ENCODE data around the gene UMPS.

The UMPS gene

GRCh38 chr3:124769462-124769861 lies 39.2 kb downstream of the UMPS start:
- 0 out of 2 replicates have a peak overlapping the region, but pooled peaks have one; percentile 9 for H3K27ac ChIP-seq (ENCODE audit: low read length)
- no peak overlapping the region for H3K9ac ChIP-seq (ENCODE audit: low read length)
- peaks cover 61% of the 10 kb centered on the region for H3K4me1 ChIP-seq (ENCODE audit: low read length)
- H3K36me3 ChIP-seq (replicated peaks; ENCODE audit: insufficient read depth, low read length) = no peaks in the 10 kb centered on the region
- H3K79me2 ChIP-seq (ENCODE audit: low read length) = no peaks in the 10 kb centered on the region
- DNase-seq = no peak
- TF ChIP-seq CTCF (IDR thresholded peaks at IDR 0.05; ENCODE audit: low read length) (no peak), EZH2 (optimal IDR thresholded peaks at IDR 0.05; ENCODE audit: low read depth, low read length) (no peak), EZH2phosphoT487 (IDR thresholded peaks at IDR 0.05; ENCODE audit: low read length) (no peak)
- H3K4me3 ChIP-seq (ENCODE audit: low read length) = no peak overlapping the region
- peaks cover 35% of the 10 kb centered on the region for H3F3A ChIP-seq (ENCODE audit: insufficient read depth, low read length)
- H3K9me2 ChIP-seq (replicated peaks; ENCODE audit: insufficient read depth, low read length) = no peaks in the 10 kb centered on the region
- H4K20me1 ChIP-seq (ENCODE audit: insufficient read depth, low read length) = no peaks in the 10 kb centered on the region
- no peaks in the 10 kb centered on the region for H3K9me3 ChIP-seq (replicated peaks; ENCODE audit: insufficient read depth, low read length)
- H3K4me2 ChIP-seq (ENCODE audit: low read depth, low read length) = no peak overlapping the region
- H3K27me3 ChIP-seq (replicated peaks; ENCODE audit: insufficient read depth, low read length) = no peaks in the 10 kb centered on the region
- no peak overlapping the region for H2AFZ ChIP-seq (ENCODE audit: low read length)

DNA sequence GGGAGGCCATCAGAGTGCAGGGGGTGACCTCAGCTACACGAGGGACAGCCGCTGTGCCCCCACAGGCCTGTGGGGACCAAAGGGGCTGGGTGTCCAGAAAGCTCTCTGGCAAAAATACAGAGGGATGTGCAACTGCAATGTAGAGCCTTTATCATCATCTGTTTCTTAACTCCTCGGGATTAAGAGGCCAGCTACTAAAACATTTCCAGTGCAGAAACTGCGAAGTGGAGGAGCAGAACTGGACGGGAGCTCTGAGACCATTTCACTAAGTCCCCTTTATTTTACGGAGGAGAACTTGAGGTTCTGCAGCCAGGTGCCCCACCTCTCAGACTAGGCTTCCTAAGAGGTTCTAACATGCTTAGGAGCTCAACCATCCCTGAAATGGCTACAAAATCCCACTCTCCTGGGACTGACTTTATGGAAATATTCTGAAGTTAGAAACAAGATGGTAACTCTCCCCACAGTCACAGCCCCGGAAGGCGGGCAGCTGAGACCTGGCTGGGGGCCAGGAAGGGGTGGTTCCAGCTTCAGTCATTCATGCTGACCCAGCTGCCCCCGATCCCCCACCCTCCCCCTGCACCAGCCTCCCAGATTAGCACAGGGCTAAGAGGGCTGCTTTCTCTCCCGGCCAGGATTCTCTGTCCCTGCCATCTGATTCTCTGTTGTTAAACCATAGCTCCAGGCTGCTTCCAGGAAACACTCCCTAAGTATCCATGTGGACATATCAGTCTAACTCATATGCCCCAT lies 40.3 kb downstream of the UMPS start:
- H3K4me1 ChIP-seq (ENCODE audit: low read length) = peaks cover 61% of the 10 kb centered on the region
- no peaks in the 10 kb centered on the region for H3K79me2 ChIP-seq (ENCODE audit: low read length)
- peak overlapping the region; percentile 44 for H3K4me2 ChIP-seq (ENCODE audit: low read depth, low read length)
- no peaks in the 10 kb centered on the region for H3K36me3 ChIP-seq (replicated peaks; ENCODE audit: insufficient read depth, low read length)
- DNase-seq = peak; percentile 70
- H3K9me3 ChIP-seq (replicated peaks; ENCODE audit: insufficient read depth, low read length) = no peaks in the 10 kb centered on the region
- TF ChIP-seq CTCF (IDR thresholded peaks at IDR 0.05; ENCODE audit: low read length) (no peak), EZH2phosphoT487 (IDR thresholded peaks at IDR 0.05; ENCODE audit: low read length) (no peak), EZH2 (optimal IDR thresholded peaks at IDR 0.05; ENCODE audit: low read depth, low read length) (no peak)
- H3K27ac ChIP-seq (ENCODE audit: low read length) = peak overlapping the region; percentile 85
- no peaks in the 10 kb centered on the region for H3K27me3 ChIP-seq (replicated peaks; ENCODE audit: insufficient read depth, low read length)
- no peak overlapping the region for H2AFZ ChIP-seq (ENCODE audit: low read length)
- no peaks in the 10 kb centered on the region for H3K9me2 ChIP-seq (replicated peaks; ENCODE audit: insufficient read depth, low read length)
- no peak overlapping the region for H3K4me3 ChIP-seq (ENCODE audit: low read length)
- no peaks in the 10 kb centered on the region for H4K20me1 ChIP-seq (ENCODE audit: insufficient read depth, low read length)
- peak overlapping the region; percentile 48 for H3K9ac ChIP-seq (ENCODE audit: low read length)
- H3F3A ChIP-seq (ENCODE audit: insufficient read depth, low read length) = peaks cover 35% of the 10 kb centered on the region

DNA sequence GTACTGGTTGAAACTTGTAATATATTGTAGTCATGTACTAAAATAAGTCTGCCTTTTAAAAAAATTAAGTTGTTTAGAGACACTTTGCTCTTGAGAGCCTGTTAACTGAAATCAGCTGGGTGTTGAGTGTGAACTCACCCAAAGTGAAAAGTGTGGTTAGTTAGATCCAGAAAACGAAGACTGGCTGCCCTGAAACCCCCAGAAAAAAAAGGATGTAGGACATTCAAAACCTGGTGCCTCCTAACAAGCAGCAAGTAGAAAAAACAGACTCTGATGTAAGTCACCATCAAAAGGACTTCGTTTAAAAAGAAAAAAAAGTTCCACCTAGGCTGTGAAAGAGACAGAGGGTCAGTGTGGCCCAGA lies 40.8 kb downstream of the UMPS start:
- no peaks in the 10 kb centered on the region for H3K27me3 ChIP-seq (replicated peaks; ENCODE audit: insufficient read depth, low read length)
- H3K9me2 ChIP-seq (replicated peaks; ENCODE audit: insufficient read depth, low read length) = no peaks in the 10 kb centered on the region
- peak overlapping the region; percentile 44 for H3K4me2 ChIP-seq (ENCODE audit: low read depth, low read length)
- peak overlapping the region; percentile 85 for H3K27ac ChIP-seq (ENCODE audit: low read length)
- no peaks in the 10 kb centered on the region for H3K9me3 ChIP-seq (replicated peaks; ENCODE audit: insufficient read depth, low read length)
- no peaks in the 10 kb centered on the region for H3K36me3 ChIP-seq (replicated peaks; ENCODE audit: insufficient read depth, low read length)
- H3K9ac ChIP-seq (ENCODE audit: low read length) = peak overlapping the region; percentile 48
- no peaks in the 10 kb centered on the region for H4K20me1 ChIP-seq (ENCODE audit: insufficient read depth, low read length)
- no peak overlapping the region for H2AFZ ChIP-seq (ENCODE audit: low read length)
- no peak overlapping the region for H3K4me3 ChIP-seq (ENCODE audit: low read length)
- no peaks in the 10 kb centered on the region for H3K79me2 ChIP-seq (ENCODE audit: low read length)
- peaks cover 61% of the 10 kb centered on the region for H3K4me1 ChIP-seq (ENCODE audit: low read length)
- DNase-seq = peak; percentile 54
- peaks cover 35% of the 10 kb centered on the region for H3F3A ChIP-seq (ENCODE audit: insufficient read depth, low read length)
- no peak for TF ChIP-seq CTCF (IDR thresholded peaks at IDR 0.05; ENCODE audit: low read length)
- no peak for TF ChIP-seq EZH2 (optimal IDR thresholded peaks at IDR 0.05; ENCODE audit: low read depth, low read length)
- no peak for TF ChIP-seq EZH2phosphoT487 (IDR thresholded peaks at IDR 0.05; ENCODE audit: low read length)

Measured in MM.1S (cell line).